IMR-90 (cell line): Measurements from ENCODE around the gene KCNQ1. TPM values are rescaled to one million over a fixed set of nuclear protein-coding genes. Genes with fewer than 3 reads are reported as not detected.

Experiments
- ATAC-seq: fragments of 200-7000 bp; cut with Tn5 transposase; 2 replicates; pipeline ENCODE4 v1.9.1; 2020; ENCODE audit warnings: low read depth, mild to moderate bottlenecking, moderate library complexity
- BruUV-seq: library from RNA; stranded (reverse); fragments of 400-500 nt; replicated peaks from 2 replicates; lab custom pipeline; 2021; lab: Mats Ljungman, UMichigan
- CTCF ChIA-PET: fragments of 300-600 bp; formaldehyde crosslinking; extraction: SDS; loops from one replicate; lab custom pipeline; 2021; ENCODE audit warnings: antibody characterized with exemption; lab: Yijun Ruan, JAX
- POLR2A ChIA-PET: fragments of 300-600 bp; sonication (Branson Sonifier 250); formaldehyde crosslinking; loops from one replicate; lab custom pipeline; 2022; ENCODE audit warnings: antibody characterized with exemption; ENCODE audit not compliant: unreplicated experiment; lab: Charles Lee
- DNase-seq: peaks from one replicate; pipeline ENCODE4 v3.0.0; 2013
- H2AFZ ChIP-seq: replicated peaks from 2 replicates; pipeline ENCODE3; 2013; ENCODE audit warnings: low read length, mild to moderate bottlenecking; ENCODE audit not compliant: poor library complexity
- H2AK5ac ChIP-seq: 2 replicates; pipeline ENCODE4 v1.6.1; 2013; ENCODE audit warnings: low read depth, low read length, inconsistent platforms
- H2AK9ac ChIP-seq: replicated peaks from 2 replicates; pipeline ENCODE3; 2013; ENCODE audit warnings: mild to moderate bottlenecking, low read depth, low read length, moderate library complexity; ENCODE audit not compliant: poor library complexity
- H2BK120ac ChIP-seq: 2 replicates; pipeline ENCODE4 v1.6.1; 2013; ENCODE audit warnings: low read depth, low read length, inconsistent platforms
- H2BK15ac ChIP-seq: 3 replicates; pipeline ENCODE4 v1.6.1; 2013; ENCODE audit warnings: low read depth, low read length, inconsistent platforms
- H2BK20ac ChIP-seq: 2 replicates; pipeline ENCODE4 v1.6.1; 2013; ENCODE audit warnings: low read depth, mild to moderate bottlenecking, inconsistent platforms, low read length, moderate library complexity
- H2BK5ac ChIP-seq: 2 replicates; pipeline ENCODE4 v1.6.1; 2013; ENCODE audit warnings: mild to moderate bottlenecking, low read depth, low read length, inconsistent platforms; ENCODE audit not compliant: poor library complexity, severe bottlenecking
- H3K14ac ChIP-seq: replicated peaks from 2 replicates; pipeline ENCODE4 v1.6.1; 2013; ENCODE audit warnings: low read depth, low read length, inconsistent platforms
- H3K18ac ChIP-seq: 2 replicates; pipeline ENCODE4 v1.6.1; 2013; ENCODE audit warnings: low read depth, low read length, control low read depth
- H3K23ac ChIP-seq: 2 replicates; pipeline ENCODE4 v1.6.1; 2013; ENCODE audit warnings: low read depth, low read length, inconsistent platforms
- H3K27ac ChIP-seq: 2 replicates; pipeline ENCODE4 v1.5.1; 2013; ENCODE audit warnings: mild to moderate bottlenecking, control low read depth, low read length; ENCODE audit not compliant: insufficient read depth
- H3K27me3 ChIP-seq: 2 replicates; pipeline ENCODE4 v1.6.1; 2013; ENCODE audit warnings: low read length; ENCODE audit not compliant: control insufficient read depth, insufficient read depth
- H3K36me3 ChIP-seq: 2 replicates; pipeline ENCODE4 v1.6.1; 2013; ENCODE audit warnings: low read length, mixed read lengths; ENCODE audit not compliant: control insufficient read depth, insufficient read depth
- H3K4ac ChIP-seq: 2 replicates; pipeline ENCODE4 v1.6.1; 2013; ENCODE audit warnings: low read depth, low read length, inconsistent platforms
- H3K4me1 ChIP-seq: 2 replicates; pipeline ENCODE4 v1.6.1; 2013; ENCODE audit warnings: low read length, mixed read lengths; ENCODE audit not compliant: control insufficient read depth, insufficient read depth
- H3K4me2 ChIP-seq: 2 replicates; pipeline ENCODE4 v1.6.1; 2013; ENCODE audit warnings: low read depth, mild to moderate bottlenecking, control low read depth, low read length, moderate library complexity
- H3K4me3 ChIP-seq: 2 replicates; pipeline ENCODE4 v1.5.1; 2013; ENCODE audit warnings: low read depth, mild to moderate bottlenecking, control low read depth, low read length, moderate library complexity; ENCODE audit not compliant: insufficient read depth
- H3K56ac ChIP-seq: 2 replicates; pipeline ENCODE4 v1.6.1; 2013; ENCODE audit warnings: low read length, inconsistent platforms; ENCODE audit not compliant: insufficient read depth; ENCODE audit errors: extremely low read depth
- H3K79me1 ChIP-seq, 2 experiments: 2 replicates each; pipeline ENCODE4 v1.6.1; 2013; ENCODE audit warnings: low read length in 2 of 2, inconsistent platforms in 1 of 2, low read depth in 1 of 2
- H3K9ac ChIP-seq: 2 replicates; pipeline ENCODE4 v1.6.1; 2013; ENCODE audit warnings: low read depth, low read length, control low read depth
- H3K9me1 ChIP-seq: 2 replicates; pipeline ENCODE4 v1.6.1; 2013; ENCODE audit warnings: low read length, inconsistent platforms; ENCODE audit not compliant: insufficient read depth
- H3K9me3 ChIP-seq: 2 replicates; pipeline ENCODE4 v1.6.1; 2013; ENCODE audit warnings: low read length; ENCODE audit not compliant: control insufficient read depth, insufficient read depth
- H4K20me1 ChIP-seq: 2 replicates; pipeline ENCODE4 v1.6.1; 2013; ENCODE audit warnings: low read length, inconsistent platforms; ENCODE audit not compliant: insufficient read depth
- H4K5ac ChIP-seq: 2 replicates; pipeline ENCODE4 v1.6.1; 2013; ENCODE audit warnings: mild to moderate bottlenecking, low read depth, low read length, control low read depth
- H4K8ac ChIP-seq, 2 experiments: 2 replicates each; pipeline ENCODE4 v1.6.1; 2013; ENCODE audit warnings: low read depth in 2 of 2, low read length in 2 of 2, control low read depth in 1 of 2, inconsistent platforms in 1 of 2
- H4K91ac ChIP-seq: 2 replicates; pipeline ENCODE4 v1.6.1; 2013; ENCODE audit warnings: low read depth, low read length, inconsistent platforms; ENCODE audit not compliant: insufficient read depth
- MXI1 ChIP-seq: IDR thresholded peaks from 2 replicates; pipeline ENCODE4 v1.6.1; 2012; ENCODE audit warnings: low read depth, mild to moderate bottlenecking, low read length, moderate library complexity, borderline replicate concordance
- RCOR1 ChIP-seq: IDR thresholded peaks from 2 replicates; pipeline ENCODE4 v1.6.1; 2012; ENCODE audit warnings: mild to moderate bottlenecking, low read length, improper control_type of control experiment; ENCODE audit not compliant: insufficient replicate concordance
- SMC3 ChIP-seq: fragments of 150-350 bp; IDR thresholded peaks from 2 replicates; pipeline ENCODE4 v1.6.1; 2016; ENCODE audit warnings: low read depth, mild to moderate bottlenecking, antibody characterized with exemption, low read length, moderate library complexity
- WGBS, 2 experiments: methylation state at CpG; one replicate each; pipeline versions ENCODE4 v1.1.5 to v1.1.7; 2013; ENCODE audit warnings: missing lambda C conversion rate in 2 of 2; ENCODE audit not compliant: insufficient read length in 1 of 2; ENCODE audit errors: extremely low coverage in 2 of 2; 5-methylcytosine and 5-hydroxymethylcytosine counted together
- dilution Hi-C: fragments of 300-500 bp; cut with HindIII; formaldehyde crosslinking; loops from one replicate; pipeline ENCODE4 v1.14.3; 2018; ENCODE audit warnings: low sequenced_read_pairs; ENCODE audit not compliant: unreplicated experiment
- in situ Hi-C: fragments of 300-500 bp; cut with MboI; formaldehyde crosslinking; loops from 3 replicates; pipeline ENCODE4 v1.14.3; 2019; ENCODE audit warnings: low sequenced_read_pairs, inconsistent platforms, mixed read lengths
- intact Hi-C: fragments of 100-400 bp; cut with micrococcal nuclease; formaldehyde crosslinking; loops from 2 replicates; pipeline ENCODE4 v1.10.0; 2022
- polyA plus RNA-seq, 3 experiments: library from polyadenylated mRNA; depleted of rRNA; stranded (reverse); fragments of >200 nt; gene quantifications; 2 replicates each; pipeline ENCODE4 v1.2.3, GENCODE V29; 2012; ENCODE audit warnings: low replicate concordance in 1 of 3
- total RNA-seq: library from RNA; depleted of rRNA; stranded (reverse); fragments of >200 nt; gene quantifications from 2 replicates; pipeline ENCODE4 v1.2.3, GENCODE V29; 2012

Gene KCNQ1
- total and polyA plus RNA-seq, 2 of the 4 experiments (the other 2 are of a cell fraction) = 0.07 TPM; not detected in 1

DNA sequence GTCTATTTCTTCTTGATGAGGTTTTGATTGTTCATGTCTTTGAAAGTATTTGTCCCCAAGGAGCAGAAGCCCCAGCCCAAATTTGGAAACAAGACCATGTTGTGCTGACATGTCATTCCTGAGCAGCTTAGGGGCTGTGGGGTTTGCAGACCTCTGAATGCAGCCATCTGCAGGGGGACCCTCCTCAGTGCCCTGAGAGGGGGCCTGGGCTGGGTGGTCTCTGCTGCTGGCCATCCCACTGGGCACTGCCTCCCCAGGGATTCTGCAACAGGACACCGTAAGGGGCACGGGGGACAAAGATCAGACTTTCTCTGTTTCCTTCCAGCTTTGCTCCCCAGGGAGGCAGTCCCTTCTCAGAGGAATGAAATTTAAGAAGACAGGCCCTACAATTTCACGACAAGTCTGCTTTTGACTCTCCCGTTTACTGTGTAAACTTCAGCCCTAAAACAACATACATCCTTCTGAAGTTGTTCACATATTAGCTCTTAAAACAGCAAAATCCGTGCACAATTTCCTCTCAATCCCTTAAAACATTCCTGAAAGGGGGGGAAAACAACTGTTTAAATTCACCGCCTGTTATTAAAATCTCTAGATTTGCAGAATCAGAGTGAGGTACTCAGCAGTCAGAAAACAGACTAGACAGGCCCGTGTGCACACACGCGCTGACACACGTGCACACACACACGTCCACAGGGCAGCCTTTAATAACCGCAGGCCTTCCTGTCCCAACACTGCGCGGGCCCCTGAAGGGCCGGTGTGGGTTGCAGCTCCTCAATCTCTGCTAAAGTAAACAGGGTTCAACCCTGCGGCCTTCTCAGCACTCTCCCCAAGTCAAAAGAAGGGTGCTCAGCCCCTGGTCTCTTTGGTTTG is 109.8 kb downstream of the KCNQ1 start:
- no peak overlapping the region for H3K4ac ChIP-seq
- H2BK20ac ChIP-seq = no peak overlapping the region
- H2AFZ ChIP-seq = no peak overlapping the region
- intact Hi-C loops (no loop called here), in situ Hi-C loops (no loop called here), dilution Hi-C loops (no loop called here)
- no peak overlapping the region for H2BK15ac ChIP-seq
- H3K27me3 ChIP-seq = peaks cover 57% of the 10 kb centered on the region
- DNase-seq (no peak), ATAC-seq (no peak)
- BruUV-seq = no TSS peak
- no peak overlapping the region for H4K5ac ChIP-seq
- H3K56ac ChIP-seq = no peak overlapping the region
- H2BK5ac ChIP-seq = no peak overlapping the region
- WGBS, 2 experiments = 39% methylated on average over 10 of the region's 16 CpGs; no CpG with 5 or more reads in 1 of the 2 experiments
- H3K4me2 ChIP-seq = no peak overlapping the region
- no peaks in the 10 kb centered on the region for H3K36me3 ChIP-seq
- no peaks in the 10 kb centered on the region for H3K4me1 ChIP-seq
- ChIA-PET CTCF (no interaction called here), POLR2A (no interaction called here)
- H3K4me3 ChIP-seq = no peak overlapping the region
- H4K20me1 ChIP-seq = no peaks in the 10 kb centered on the region; the same call in 1 of the 2 replicates
- H3K27ac ChIP-seq = no peak overlapping the region
- no peak overlapping the region for H3K9ac ChIP-seq
- H3K79me1 ChIP-seq = no peaks in the 10 kb centered on the region
- TF ChIP-seq SMC3 = no peak
- no peak for TF ChIP-seq RCOR1
- TF ChIP-seq MXI1 = no peak
- H4K8ac ChIP-seq = no peak overlapping the region
- H2BK120ac ChIP-seq = no peak overlapping the region
- H3K23ac ChIP-seq = no peak overlapping the region
- H4K91ac ChIP-seq = no peak overlapping the region
- H3K9me1 ChIP-seq = no peaks in the 10 kb centered on the region
- H3K9me3 ChIP-seq = peaks cover 5% of the 10 kb centered on the region; the same call in 1 of the 2 replicates
- no peak overlapping the region for H3K18ac ChIP-seq
- no peak overlapping the region for H2AK5ac ChIP-seq
- H3K14ac ChIP-seq = no peak overlapping the region
- no peak overlapping the region for H2AK9ac ChIP-seq
